Fibroblast of the aortic adventitia (primary cell): ENCODE data around the gene DGKD. TPM values are rescaled to one million over a fixed set of nuclear protein-coding genes. Genes with fewer than 3 reads are reported as not detected.

Experiments used
- DNase-seq: peaks from one replicate; pipeline ENCODE4 v3.0.0-alpha.2; 2010; ENCODE audit warnings: low read depth
- H3K4me3 ChIP-seq: 2 replicates; pipeline ENCODE4 v1.5.1; 2011; ENCODE audit warnings: low read depth, mild to moderate bottlenecking, control low read depth, low read length, moderate library complexity
- total RNA-seq: library from RNA; depleted of rRNA; stranded (reverse); fragments of >200 nt; gene quantifications from 2 replicates; pipeline ENCODE4 v1.2.3, GENCODE V29; 2012; ENCODE audit warnings: low replicate concordance
- TF ChIP-seq, protein P1 (sequence below): IDR thresholded peaks from 2 replicates; pipeline ENCODE4 v1.5.1; 2011; ENCODE audit warnings: mild to moderate bottlenecking, low read length, control low read depth, inconsistent platforms; ENCODE audit not compliant: insufficient read depth

Gene DGKD
- total RNA-seq, 1 donor: 4.1 TPM

DNA sequence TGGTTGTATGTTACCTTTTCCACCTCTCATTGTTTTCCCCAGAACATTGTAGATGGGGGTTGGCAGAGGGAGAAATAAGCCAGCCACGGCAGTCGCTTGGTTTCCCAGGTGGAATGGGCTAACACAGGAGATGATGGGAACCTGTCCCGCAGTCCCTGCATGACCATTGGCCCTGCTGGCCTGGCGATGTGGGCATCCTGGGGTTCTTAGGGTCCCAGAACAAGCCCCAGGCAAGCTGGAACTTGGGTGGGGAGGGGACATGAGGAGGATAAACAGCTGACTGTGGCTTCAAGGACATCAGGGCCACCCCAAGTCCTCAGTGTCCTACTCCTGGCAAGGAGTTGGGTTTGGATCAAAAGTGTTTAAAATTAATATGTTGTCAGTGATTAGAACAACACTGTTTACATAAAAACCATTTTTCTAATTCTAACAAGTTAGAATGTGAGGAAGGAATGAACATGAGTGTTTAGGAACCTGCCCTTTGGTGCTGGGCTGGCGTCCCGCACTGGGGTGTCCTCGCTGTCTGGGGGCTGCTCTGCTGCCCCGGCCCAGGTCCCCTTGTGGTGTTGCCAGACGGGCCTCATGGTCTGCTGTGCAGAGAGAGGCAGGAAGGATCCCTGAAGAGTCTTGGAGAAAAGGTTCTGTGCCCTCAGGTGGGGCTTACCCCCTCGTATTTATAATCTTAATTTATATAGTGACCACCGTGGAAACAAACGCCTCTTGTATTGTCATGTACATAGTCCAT, 117.2 kb downstream of the DGKD start:
- TF ChIP-seq, protein P1, sequence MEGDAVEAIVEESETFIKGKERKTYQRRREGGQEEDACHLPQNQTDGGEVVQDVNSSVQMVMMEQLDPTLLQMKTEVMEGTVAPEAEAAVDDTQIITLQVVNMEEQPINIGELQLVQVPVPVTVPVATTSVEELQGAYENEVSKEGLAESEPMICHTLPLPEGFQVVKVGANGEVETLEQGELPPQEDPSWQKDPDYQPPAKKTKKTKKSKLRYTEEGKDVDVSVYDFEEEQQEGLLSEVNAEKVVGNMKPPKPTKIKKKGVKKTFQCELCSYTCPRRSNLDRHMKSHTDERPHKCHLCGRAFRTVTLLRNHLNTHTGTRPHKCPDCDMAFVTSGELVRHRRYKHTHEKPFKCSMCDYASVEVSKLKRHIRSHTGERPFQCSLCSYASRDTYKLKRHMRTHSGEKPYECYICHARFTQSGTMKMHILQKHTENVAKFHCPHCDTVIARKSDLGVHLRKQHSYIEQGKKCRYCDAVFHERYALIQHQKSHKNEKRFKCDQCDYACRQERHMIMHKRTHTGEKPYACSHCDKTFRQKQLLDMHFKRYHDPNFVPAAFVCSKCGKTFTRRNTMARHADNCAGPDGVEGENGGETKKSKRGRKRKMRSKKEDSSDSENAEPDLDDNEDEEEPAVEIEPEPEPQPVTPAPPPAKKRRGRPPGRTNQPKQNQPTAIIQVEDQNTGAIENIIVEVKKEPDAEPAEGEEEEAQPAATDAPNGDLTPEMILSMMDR: no peak
- H3K4me3 ChIP-seq: no peak overlapping the region
- DNase-seq: no peak

DNA sequence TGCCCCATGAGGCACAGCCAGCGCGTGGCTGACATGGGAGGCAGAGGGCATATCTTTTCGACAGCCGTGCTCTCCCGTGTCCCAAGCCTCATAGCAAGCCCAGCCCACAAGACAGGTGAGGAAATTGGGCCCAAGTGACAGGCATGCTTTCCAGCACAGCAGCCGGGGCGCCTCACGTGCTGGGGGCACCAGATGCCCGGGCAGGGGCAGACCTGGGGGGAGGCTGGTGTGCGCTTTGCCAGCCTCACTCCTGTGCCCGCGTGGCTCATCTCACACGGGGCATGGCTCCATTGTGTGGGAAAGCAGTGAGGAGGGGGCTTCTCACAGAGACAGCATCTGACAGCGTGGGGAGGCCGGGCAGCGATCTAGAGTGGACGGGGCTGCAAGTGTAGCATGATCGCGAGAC, 119.1 kb downstream of the DGKD start:
- H3K4me3 ChIP-seq: no peak overlapping the region
- TF ChIP-seq, protein P1: no peak
- no peak for DNase-seq

DNA sequence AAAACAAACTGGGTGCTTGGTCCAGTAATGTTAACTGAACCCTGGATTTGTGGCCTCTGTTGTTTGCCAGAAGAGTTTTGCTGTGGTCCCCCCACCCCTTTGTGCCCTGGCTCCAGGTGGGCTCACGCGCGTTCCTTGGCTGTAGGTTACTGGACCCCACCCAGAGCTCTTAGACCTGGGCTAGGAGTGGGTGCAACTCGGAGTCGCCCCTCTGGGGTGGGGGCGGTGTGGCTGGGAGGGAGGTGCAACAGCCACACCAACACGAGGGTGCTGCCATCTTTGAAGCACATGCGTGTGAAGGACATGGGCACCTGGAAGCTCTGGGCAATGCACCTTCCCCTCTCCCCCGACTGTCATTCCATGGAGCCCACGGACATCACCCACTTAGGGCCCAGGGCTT, 119.6 kb downstream of the DGKD start:
- H3K4me3 ChIP-seq: no peak overlapping the region
- no peak for DNase-seq
- TF ChIP-seq, protein P1: no peak

DNA sequence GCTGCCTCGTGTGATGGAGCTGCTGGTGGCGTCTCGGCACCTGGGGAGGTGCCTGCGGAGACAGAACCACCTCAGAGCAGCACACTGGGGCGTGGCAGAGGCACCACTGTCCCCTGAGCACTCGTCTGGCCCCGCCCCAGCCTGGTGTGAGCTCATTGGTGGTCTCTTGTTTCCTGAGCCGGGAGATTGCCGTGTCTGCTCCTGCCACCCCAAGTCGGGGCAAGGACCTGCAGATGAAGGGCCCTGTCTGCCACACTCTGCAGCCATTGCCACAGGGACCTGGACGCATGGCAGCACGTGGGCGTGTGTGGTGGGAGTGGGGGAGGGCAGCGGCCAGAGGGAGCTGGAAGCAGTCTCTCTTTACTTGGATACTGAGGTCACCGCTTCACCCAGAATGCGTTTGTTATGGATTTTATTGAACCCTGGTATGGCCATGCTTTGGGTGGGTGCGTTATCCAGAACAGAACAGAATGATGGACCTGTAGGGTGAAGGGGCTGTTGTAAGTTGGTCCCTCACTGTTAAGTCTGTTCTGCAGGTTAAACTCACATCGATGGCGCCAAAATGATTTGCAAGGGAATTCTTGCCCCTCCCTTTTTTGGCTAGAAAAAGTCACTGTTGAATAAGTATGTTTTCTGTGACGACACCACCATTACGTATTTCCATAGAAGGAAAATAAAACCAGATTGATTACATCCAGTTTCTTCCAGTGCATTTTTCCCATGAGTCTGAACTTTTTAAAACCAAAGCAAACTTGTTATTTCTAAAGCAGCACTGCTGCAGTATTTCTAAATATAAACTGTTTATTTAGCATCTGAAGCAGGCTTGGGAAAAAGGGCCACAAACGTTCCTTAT, 120.2 kb downstream of the DGKD start:
- H3K4me3 ChIP-seq: no peak overlapping the region
- peak; percentile 24 for DNase-seq
- TF ChIP-seq, protein P1: no peak

DNA sequence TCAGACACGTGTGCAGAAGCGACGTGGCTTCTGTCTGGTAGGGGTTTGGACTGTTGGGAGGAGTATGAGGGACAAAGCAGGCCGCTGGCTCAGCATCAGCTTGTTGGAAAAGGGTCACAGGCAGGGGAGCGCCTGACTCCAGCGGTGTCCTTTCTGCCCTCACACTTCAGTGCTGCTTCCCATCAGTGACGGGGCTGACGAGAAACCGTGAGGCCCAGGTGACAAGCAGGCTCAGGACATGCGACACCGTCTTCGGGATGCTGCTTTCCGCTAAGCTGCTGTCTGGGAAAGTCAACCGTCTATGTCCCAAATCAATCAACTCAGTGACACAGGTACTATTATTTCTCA, 121.7 kb downstream of the DGKD start:
- TF ChIP-seq, protein P1: no peak

DNA sequence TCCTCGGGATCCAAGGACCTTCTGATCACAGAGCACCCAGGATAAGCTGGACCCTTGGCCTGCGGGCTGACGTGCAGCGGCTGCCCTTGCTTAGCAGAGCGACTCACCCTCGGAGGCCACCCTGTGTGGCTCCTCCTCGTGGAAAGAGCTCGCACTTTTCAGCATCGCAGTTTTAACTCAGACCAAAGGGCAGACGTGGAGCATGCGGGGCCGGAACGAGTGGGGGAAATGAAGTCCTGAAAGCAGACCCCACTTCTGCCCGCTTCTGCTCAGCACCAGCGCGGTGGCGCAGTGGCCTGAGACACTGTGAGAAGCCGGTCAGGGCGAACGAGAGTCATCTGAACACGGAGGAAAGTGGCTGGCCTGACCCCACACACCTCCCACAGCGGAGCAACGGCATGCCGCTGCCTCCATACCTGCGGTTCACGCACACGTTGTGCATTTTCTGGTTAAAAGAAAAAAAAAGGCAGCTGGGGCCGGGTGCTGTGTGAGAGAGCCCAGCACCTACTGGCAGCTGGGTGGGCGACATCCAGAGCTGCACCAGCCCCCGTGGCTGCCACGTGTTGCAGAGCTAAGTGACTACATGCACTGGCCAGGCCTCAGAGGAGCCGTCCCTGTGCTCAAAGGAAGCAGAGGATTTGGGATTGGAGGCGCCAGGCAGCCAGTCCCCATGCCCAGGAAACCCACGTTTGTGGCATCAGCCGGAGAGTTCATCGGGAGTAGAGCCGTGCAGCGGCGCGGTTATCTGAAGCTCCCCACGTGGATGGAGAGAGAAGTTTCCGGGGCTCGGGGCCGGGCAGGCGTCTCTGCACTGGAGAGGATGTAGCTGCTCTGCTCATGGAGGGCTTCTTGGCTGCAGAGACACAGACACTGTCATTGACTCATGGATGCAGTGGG, 122.6 kb downstream of the DGKD start:
- no peak overlapping the region for H3K4me3 ChIP-seq
- DNase-seq: no peak
- TF ChIP-seq, protein P1: no peak

More for the DNA sequence above, 121.7 kb downstream of the DGKD start:
- no peak overlapping the region for H3K4me3 ChIP-seq
- DNase-seq: no peak
